Measurements from ENCODE around the gene DGCR8.
A peak's percentile ranks its signal among the peaks of the same experiment; 100 is the strongest.

Gene DGCR8

DNA sequence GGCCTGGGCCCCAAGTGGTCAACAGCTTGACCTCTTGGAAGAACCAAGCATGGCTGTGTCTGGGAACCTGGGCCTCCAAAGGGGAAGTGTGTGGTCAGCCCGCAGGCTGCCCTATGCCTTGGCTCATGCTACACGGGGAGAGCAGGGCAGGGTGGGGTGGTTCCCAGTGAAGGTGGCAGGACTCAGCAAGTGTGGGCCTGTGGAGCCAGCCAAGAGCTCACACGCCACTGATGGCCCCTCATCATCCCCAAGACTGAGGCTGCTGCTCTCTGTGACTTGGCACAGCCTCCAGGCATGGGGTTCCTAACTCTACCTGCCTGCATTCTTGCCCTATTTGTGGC is 15.9 kb upstream of the DGCR8 start:
- H2AK5ac ChIP-seq (ENCODE audit: low read length), result no peak overlapping the region
- H2BK120ac ChIP-seq (ENCODE audit: insufficient read depth, low read length, poor library complexity), result no peak overlapping the region
- no peak overlapping the region for H3K27ac ChIP-seq (ENCODE audit: low read depth, low read length)
- no CpG with 5 or more reads among the region's 3 CpGs for WGBS (ENCODE audit: extremely low coverage, insufficient coverage, insufficient read length)
- H3K79me1 ChIP-seq (ENCODE audit: low read length), result no peaks in the 10 kb centered on the region
- H4K12ac ChIP-seq (ENCODE audit: low read depth, low read length), result no peak overlapping the region
- DNase-seq, result no peak
- H4K91ac ChIP-seq (ENCODE audit: low read depth, low read length), result no peak overlapping the region
- H3K18ac ChIP-seq (ENCODE audit: low read length), result no peak overlapping the region
- peaks cover 19 to 27% of the 10 kb centered on the region in 2 experiments for H3K36me3 ChIP-seq (ENCODE audit: control insufficient read depth in 1 of 2, insufficient read depth in 2 of 2, low read length in 2 of 2)
- H2BK12ac ChIP-seq (ENCODE audit: low read length), result no peak overlapping the region
- peaks cover 4% of the 10 kb centered on the region for H3K9me3 ChIP-seq (ENCODE audit: insufficient read depth, low read depth, low read length)
- no peak overlapping the region for H3K14ac ChIP-seq (ENCODE audit: low read length)
- H3K4me1 ChIP-seq (ENCODE audit: control insufficient read depth in 1 of 2, insufficient read depth in 2 of 2, low read length in 2 of 2), result peaks cover 4% of the 10 kb centered on the region in 2 experiments
- H3K27me3 ChIP-seq (ENCODE audit: insufficient read depth, low read length), result no peaks in the 10 kb centered on the region
- H3K4me2 ChIP-seq (ENCODE audit: low read length), result no peak overlapping the region
- H4K8ac ChIP-seq (ENCODE audit: low read depth, low read length), result no peak overlapping the region
- no peak overlapping the region for H2BK5ac ChIP-seq (ENCODE audit: low read depth, low read length, poor library complexity)
- no peaks in the 10 kb centered on the region for H3K79me2 ChIP-seq (ENCODE audit: control insufficient read depth, insufficient read depth, low read length, poor library complexity)
- H3K4me3 ChIP-seq (ENCODE audit: low read depth, low read length), result no peak overlapping the region
- H3K9ac ChIP-seq (ENCODE audit: low read length), result no peak overlapping the region
- H2AFZ ChIP-seq (ENCODE audit: insufficient read depth, low read length, poor library complexity), result no peak overlapping the region
- no peak overlapping the region for H3K23ac ChIP-seq (ENCODE audit: low read length)
- H3K4ac ChIP-seq (ENCODE audit: low read depth, low read length), result no peak overlapping the region

GRCh38 chr22:20064545-20065262 is 15.3 kb upstream of the DGCR8 start:
- H4K8ac ChIP-seq (ENCODE audit: low read depth, low read length), result no peak overlapping the region
- H3K9me3 ChIP-seq (ENCODE audit: insufficient read depth, low read depth, low read length), result peaks cover 4% of the 10 kb centered on the region
- no CpG with 5 or more reads among the region's 18 CpGs for WGBS (ENCODE audit: extremely low coverage, insufficient coverage, insufficient read length)
- H3K14ac ChIP-seq (ENCODE audit: low read length), result no peak overlapping the region
- no peak overlapping the region for H4K91ac ChIP-seq (ENCODE audit: low read depth, low read length)
- no peak overlapping the region for H2AFZ ChIP-seq (ENCODE audit: insufficient read depth, low read length, poor library complexity)
- no peak overlapping the region for H3K4me2 ChIP-seq (ENCODE audit: low read length)
- no peaks in the 10 kb centered on the region for H3K79me1 ChIP-seq (ENCODE audit: low read length)
- no peak overlapping the region for H4K12ac ChIP-seq (ENCODE audit: low read depth, low read length)
- H3K36me3 ChIP-seq (ENCODE audit: control insufficient read depth in 1 of 2, insufficient read depth in 2 of 2, low read length in 2 of 2), result peaks cover 19 to 24% of the 10 kb centered on the region in 2 experiments
- no peak overlapping the region for H3K23ac ChIP-seq (ENCODE audit: low read length)
- H3K4me1 ChIP-seq (ENCODE audit: control insufficient read depth in 1 of 2, insufficient read depth in 2 of 2, low read length in 2 of 2), result peaks cover 4% of the 10 kb centered on the region in 2 experiments
- no peaks in the 10 kb centered on the region for H3K79me2 ChIP-seq (ENCODE audit: control insufficient read depth, insufficient read depth, low read length, poor library complexity)
- no peak overlapping the region for H2BK5ac ChIP-seq (ENCODE audit: low read depth, low read length, poor library complexity)
- H3K9ac ChIP-seq (ENCODE audit: low read length), result no peak overlapping the region
- H3K18ac ChIP-seq (ENCODE audit: low read length), result no peak overlapping the region
- H2BK120ac ChIP-seq (ENCODE audit: insufficient read depth, low read length, poor library complexity), result no peak overlapping the region
- H3K27me3 ChIP-seq (ENCODE audit: insufficient read depth, low read length), result no peaks in the 10 kb centered on the region
- H3K27ac ChIP-seq (ENCODE audit: low read depth, low read length), result no peak overlapping the region
- no peak overlapping the region for H3K4me3 ChIP-seq (ENCODE audit: low read depth, low read length)
- no peak for DNase-seq
- no peak overlapping the region for H3K4ac ChIP-seq (ENCODE audit: low read depth, low read length)
- H2BK12ac ChIP-seq (ENCODE audit: low read length), result no peak overlapping the region
- H2AK5ac ChIP-seq (ENCODE audit: low read length), result no peak overlapping the region

DNA sequence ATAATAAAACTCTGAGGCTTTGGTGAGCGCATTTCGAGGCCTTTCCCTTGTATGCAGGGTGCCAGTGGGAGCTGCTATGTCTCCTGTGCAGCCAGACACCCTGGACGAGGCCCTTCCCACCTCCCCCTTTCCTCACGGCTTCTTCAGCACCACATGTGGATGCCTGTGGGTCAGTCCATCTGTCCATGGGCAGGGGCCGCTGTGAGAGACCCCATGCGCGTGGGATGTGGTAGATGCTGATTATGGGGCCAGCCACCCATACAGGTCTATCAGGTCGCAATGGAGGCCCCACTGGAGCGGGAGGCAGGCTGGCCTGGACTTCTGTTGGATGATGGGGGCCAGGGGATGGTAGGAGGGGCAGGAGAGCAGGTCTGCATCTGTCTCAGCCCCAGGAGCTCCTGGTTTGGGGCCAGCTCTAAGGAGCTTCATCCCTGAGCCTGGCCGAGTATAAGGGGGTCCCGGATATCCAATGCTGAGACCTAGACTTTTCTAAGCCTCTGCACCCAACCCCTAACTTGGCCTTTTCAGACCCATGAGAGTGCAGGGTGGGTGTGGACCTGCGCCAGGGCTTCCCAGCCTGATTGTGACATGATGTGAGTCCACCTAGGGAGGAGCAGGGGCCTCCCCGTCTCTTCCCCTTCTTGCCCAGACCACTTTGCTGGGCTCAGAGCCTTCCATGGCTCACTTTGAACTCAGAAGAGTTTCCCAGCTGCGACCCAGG is 14.0 kb upstream of the DGCR8 start:
- no peaks in the 10 kb centered on the region for H3K79me1 ChIP-seq (ENCODE audit: low read length)
- no peak overlapping the region for H2BK120ac ChIP-seq (ENCODE audit: insufficient read depth, low read length, poor library complexity)
- no peaks in the 10 kb centered on the region for H3K27me3 ChIP-seq (ENCODE audit: insufficient read depth, low read length)
- H4K8ac ChIP-seq (ENCODE audit: low read depth, low read length), result no peak overlapping the region
- no CpG with 5 or more reads among the region's 14 CpGs for WGBS (ENCODE audit: extremely low coverage, insufficient coverage, insufficient read length)
- peaks cover 4% of the 10 kb centered on the region in 2 experiments for H3K4me1 ChIP-seq (ENCODE audit: control insufficient read depth in 1 of 2, insufficient read depth in 2 of 2, low read length in 2 of 2)
- no peak overlapping the region for H3K27ac ChIP-seq (ENCODE audit: low read depth, low read length)
- no peak overlapping the region for H2BK12ac ChIP-seq (ENCODE audit: low read length)
- H2AFZ ChIP-seq (ENCODE audit: insufficient read depth, low read length, poor library complexity), result no peak overlapping the region
- no peak overlapping the region for H3K4me2 ChIP-seq (ENCODE audit: low read length)
- no peak overlapping the region for H2BK5ac ChIP-seq (ENCODE audit: low read depth, low read length, poor library complexity)
- peaks cover 18 to 24% of the 10 kb centered on the region in 2 experiments for H3K36me3 ChIP-seq (ENCODE audit: control insufficient read depth in 1 of 2, insufficient read depth in 2 of 2, low read length in 2 of 2)
- H2AK5ac ChIP-seq (ENCODE audit: low read length), result no peak overlapping the region
- H3K4me3 ChIP-seq (ENCODE audit: low read depth, low read length), result no peak overlapping the region
- H4K12ac ChIP-seq (ENCODE audit: low read depth, low read length), result no peak overlapping the region
- H3K4ac ChIP-seq (ENCODE audit: low read depth, low read length), result no peak overlapping the region
- H4K91ac ChIP-seq (ENCODE audit: low read depth, low read length), result no peak overlapping the region
- H3K9me3 ChIP-seq (ENCODE audit: insufficient read depth, low read depth, low read length), result peaks cover 5% of the 10 kb centered on the region
- H3K14ac ChIP-seq (ENCODE audit: low read length), result no peak overlapping the region
- no peak overlapping the region for H3K23ac ChIP-seq (ENCODE audit: low read length)
- no peak overlapping the region for H3K18ac ChIP-seq (ENCODE audit: low read length)
- no peaks in the 10 kb centered on the region for H3K79me2 ChIP-seq (ENCODE audit: control insufficient read depth, insufficient read depth, low read length, poor library complexity)
- DNase-seq, result no peak
- H3K9ac ChIP-seq (ENCODE audit: low read length), result no peak overlapping the region

GRCh38 chr22:20066617-20067383 is 13.2 kb upstream of the DGCR8 start:
- H3K9me3 ChIP-seq (ENCODE audit: insufficient read depth, low read depth, low read length), result peaks cover 5% of the 10 kb centered on the region
- H3K27ac ChIP-seq (ENCODE audit: low read depth, low read length), result no peak overlapping the region
- no peaks in the 10 kb centered on the region for H3K79me2 ChIP-seq (ENCODE audit: control insufficient read depth, insufficient read depth, low read length, poor library complexity)
- H3K4me3 ChIP-seq (ENCODE audit: low read depth, low read length), result no peak overlapping the region
- H3K79me1 ChIP-seq (ENCODE audit: low read length), result no peaks in the 10 kb centered on the region
- peak; percentile 63 to 82 for DNase-seq
- whole genome bisulfite sequencing (ENCODE audit: extremely low coverage, insufficient coverage, insufficient read length), result no CpG with 5 or more reads among the region's 11 CpGs
- H2AK5ac ChIP-seq (ENCODE audit: low read length), result no peak overlapping the region
- no peak overlapping the region for H2BK12ac ChIP-seq (ENCODE audit: low read length)
- H4K8ac ChIP-seq (ENCODE audit: low read depth, low read length), result no peak overlapping the region
- H3K18ac ChIP-seq (ENCODE audit: low read length), result no peak overlapping the region
- no peak overlapping the region for H4K12ac ChIP-seq (ENCODE audit: low read depth, low read length)
- no peak overlapping the region for H4K91ac ChIP-seq (ENCODE audit: low read depth, low read length)
- H2BK5ac ChIP-seq (ENCODE audit: low read depth, low read length, poor library complexity), result no peak overlapping the region
- no peaks in the 10 kb centered on the region for H3K27me3 ChIP-seq (ENCODE audit: insufficient read depth, low read length)
- no peak overlapping the region for H3K23ac ChIP-seq (ENCODE audit: low read length)
- H3K4me2 ChIP-seq (ENCODE audit: low read length), result no peak overlapping the region
- H3K14ac ChIP-seq (ENCODE audit: low read length), result no peak overlapping the region
- H3K4ac ChIP-seq (ENCODE audit: low read depth, low read length), result no peak overlapping the region
- H2AFZ ChIP-seq (ENCODE audit: insufficient read depth, low read length, poor library complexity), result no peak overlapping the region
- peaks cover 11 to 17% of the 10 kb centered on the region in 2 experiments for H3K36me3 ChIP-seq (ENCODE audit: control insufficient read depth in 1 of 2, insufficient read depth in 2 of 2, low read length in 2 of 2)
- H3K9ac ChIP-seq (ENCODE audit: low read length), result no peak overlapping the region
- peaks cover 4% of the 10 kb centered on the region in 2 experiments for H3K4me1 ChIP-seq (ENCODE audit: control insufficient read depth in 1 of 2, insufficient read depth in 2 of 2, low read length in 2 of 2)
- no peak overlapping the region for H2BK120ac ChIP-seq (ENCODE audit: insufficient read depth, low read length, poor library complexity)
